ENCODE data around the gene GUCY2C.

DNA sequence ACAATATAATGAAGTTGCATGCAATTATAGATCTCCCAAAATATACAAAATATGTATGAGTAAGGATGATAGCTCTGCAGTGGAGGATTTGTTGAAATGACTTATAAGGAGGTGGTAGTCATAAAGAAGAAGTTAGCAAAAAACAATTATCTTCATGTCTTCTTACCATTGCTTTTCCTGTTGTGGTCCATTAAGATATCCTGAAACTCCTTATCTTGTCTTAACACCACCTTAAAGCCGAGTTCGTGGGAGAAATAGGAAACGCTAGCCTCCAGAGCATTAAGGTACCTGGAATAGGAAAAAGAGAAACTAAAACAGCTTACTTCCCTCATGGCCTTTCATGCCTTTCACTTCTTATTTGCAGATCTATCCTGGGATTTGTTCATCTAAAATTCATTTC lies 15.2 kb downstream of the GUCY2C start:
- TF ChIP-seq, protein P1, sequence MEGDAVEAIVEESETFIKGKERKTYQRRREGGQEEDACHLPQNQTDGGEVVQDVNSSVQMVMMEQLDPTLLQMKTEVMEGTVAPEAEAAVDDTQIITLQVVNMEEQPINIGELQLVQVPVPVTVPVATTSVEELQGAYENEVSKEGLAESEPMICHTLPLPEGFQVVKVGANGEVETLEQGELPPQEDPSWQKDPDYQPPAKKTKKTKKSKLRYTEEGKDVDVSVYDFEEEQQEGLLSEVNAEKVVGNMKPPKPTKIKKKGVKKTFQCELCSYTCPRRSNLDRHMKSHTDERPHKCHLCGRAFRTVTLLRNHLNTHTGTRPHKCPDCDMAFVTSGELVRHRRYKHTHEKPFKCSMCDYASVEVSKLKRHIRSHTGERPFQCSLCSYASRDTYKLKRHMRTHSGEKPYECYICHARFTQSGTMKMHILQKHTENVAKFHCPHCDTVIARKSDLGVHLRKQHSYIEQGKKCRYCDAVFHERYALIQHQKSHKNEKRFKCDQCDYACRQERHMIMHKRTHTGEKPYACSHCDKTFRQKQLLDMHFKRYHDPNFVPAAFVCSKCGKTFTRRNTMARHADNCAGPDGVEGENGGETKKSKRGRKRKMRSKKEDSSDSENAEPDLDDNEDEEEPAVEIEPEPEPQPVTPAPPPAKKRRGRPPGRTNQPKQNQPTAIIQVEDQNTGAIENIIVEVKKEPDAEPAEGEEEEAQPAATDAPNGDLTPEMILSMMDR (IDR thresholded peaks at IDR 0.05; ENCODE audit: low read length): no peak
- no peak for TF ChIP-seq EZH2 (IDR thresholded peaks at IDR 0.05; ENCODE audit: borderline replicate concordance, low read length)
